ENCODE data around the gene ILF3.

GRCh38 chr19:10625762-10626138 is 28.4 kb upstream of the ILF3 start:
- no peak for TF ChIP-seq TARDBP (IDR thresholded peaks at IDR 0.05)
- TF ChIP-seq ZNF384 (IDR thresholded peaks at IDR 0.05): no peak
